Fibroblast of lung (primary cell): ENCODE data around the gene SPOCK3. TPM values are rescaled to one million over a fixed set of nuclear protein-coding genes. Genes with fewer than 3 reads are reported as not detected.

ENCODE experiments used
- DNase-seq, 2 donors: peaks; one replicate each; pipeline versions ENCODE4 v3.0.0 to v3.0.0-alpha.2; 2010; ENCODE audit warnings: low read depth in 2 of 2
- H2AFZ ChIP-seq: 2 replicates; pipeline ENCODE4 v1.5.1; 2012; ENCODE audit warnings: low read length, control low read depth, inconsistent platforms
- H3K27ac ChIP-seq: 2 replicates; pipeline ENCODE4 v1.5.1; 2011; ENCODE audit warnings: low read length, control low read depth; ENCODE audit not compliant: insufficient read depth
- H3K27me3 ChIP-seq: 2 replicates; pipeline ENCODE4 v1.5.1; 2011; ENCODE audit warnings: mild to moderate bottlenecking, low read length; ENCODE audit not compliant: control insufficient read depth, insufficient read depth
- H3K36me3 ChIP-seq: 2 replicates; pipeline ENCODE4 v1.5.1; 2011; ENCODE audit warnings: low read length; ENCODE audit not compliant: control insufficient read depth, insufficient read depth
- H3K4me1 ChIP-seq: 2 replicates; pipeline ENCODE4 v1.5.1; 2011; ENCODE audit warnings: low read length; ENCODE audit not compliant: control insufficient read depth, insufficient read depth; ENCODE audit errors: extremely low read depth
- H3K4me2 ChIP-seq: 2 replicates; pipeline ENCODE4 v1.5.1; 2011; ENCODE audit warnings: low read length, control low read depth; ENCODE audit not compliant: insufficient read depth; ENCODE audit errors: extremely low read depth
- H3K4me3 ChIP-seq, 4 experiments: fragments of 200-600 bp in 1 of 4; sonication (generic) in 1 of 4; replicated peaks in 1 of 4; 2 replicates each; pipeline ENCODE4 v1.5.1; 2011 to 2016; ENCODE audit warnings: low read length in 4 of 4, low read depth in 3 of 4, mild to moderate bottlenecking in 3 of 4, control low read depth in 2 of 4, inconsistent platforms in 1 of 4, mixed read lengths in 1 of 4; ENCODE audit not compliant: insufficient read depth in 1 of 4; ENCODE audit errors: control extremely low read depth in 1 of 4
- H3K79me2 ChIP-seq: 2 replicates; pipeline ENCODE4 v1.5.1; 2012; ENCODE audit warnings: mild to moderate bottlenecking, low read length, inconsistent platforms; ENCODE audit not compliant: control insufficient read depth, insufficient read depth
- H3K9ac ChIP-seq: 2 replicates; pipeline ENCODE4 v1.5.1; 2011; ENCODE audit warnings: mild to moderate bottlenecking, low read length, control low read depth; ENCODE audit not compliant: insufficient read depth
- H3K9me3 ChIP-seq: 2 replicates; pipeline ENCODE4 v1.5.1; 2012; ENCODE audit warnings: low read depth, low read length; ENCODE audit not compliant: control insufficient read depth, insufficient read depth
- H4K20me1 ChIP-seq: 2 replicates; pipeline ENCODE4 v1.5.1; 2011; ENCODE audit warnings: low read length; ENCODE audit not compliant: control insufficient read depth, insufficient read depth; ENCODE audit errors: extremely low read depth
- EZH2 ChIP-seq: IDR thresholded peaks from 2 replicates; pipeline ENCODE4 v1.5.1; 2012; ENCODE audit warnings: low read length, control low read depth, mild to moderate bottlenecking; ENCODE audit errors: missing control alignments
- polyA plus RNA-seq, 2 donors: library from polyadenylated mRNA; depleted of rRNA in 1 of 2; stranded (reverse) in 1 of 2; unstranded in 1 of 2; fragments of >200 nt; gene quantifications; 2 replicates each; pipeline ENCODE4 v1.2.1, GENCODE V29; 2011 to 2012; ENCODE audit warnings: missing spikeins in 1 of 2
- total RNA-seq: library from RNA; depleted of rRNA; stranded (reverse); fragments of >200 nt; gene quantifications from 2 replicates; pipeline ENCODE4 v1.2.1, GENCODE V29; 2014
- TF ChIP-seq, protein P1 (sequence below), 2 donors: IDR thresholded peaks in 1 of 2; conservative IDR thresholded peaks in 1 of 2; 1 replicate in 1 of 2; 2 replicates in 1 of 2; pipeline ENCODE4 v1.5.1; 2011 to 2012; ENCODE audit warnings: low read length in 2 of 2, control low read depth in 1 of 2, inconsistent platforms in 1 of 2, low read depth in 1 of 2, mild to moderate bottlenecking in 1 of 2

The SPOCK3 gene
- total and polyA plus RNA-seq, 2 donors (not counting 1 experiment from before 2014, with no cell fraction given), result under 0.01 to 0.08 TPM

DNA sequence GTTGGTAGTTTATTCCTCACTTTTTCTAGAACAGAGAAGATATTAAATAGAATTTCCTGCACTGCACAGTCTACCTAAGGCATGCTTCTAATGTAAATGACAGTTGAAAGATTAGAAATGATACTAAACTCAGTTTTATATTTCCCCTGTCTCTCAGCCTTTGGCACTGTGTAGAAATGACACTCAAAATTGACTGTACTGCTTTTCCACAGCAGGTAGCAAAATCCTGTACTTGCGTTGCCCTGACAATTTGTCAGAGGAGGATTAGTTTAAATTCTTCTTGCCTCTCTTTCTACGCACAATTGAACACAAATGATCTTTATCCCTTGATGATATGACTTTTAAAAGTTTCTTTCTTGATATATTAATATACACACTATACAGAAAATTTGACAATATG is 347.6 kb downstream of the SPOCK3 start:
- Histone ChIP-seq H4K20me1 (no peaks in the 10 kb centered on the region), H3K9me3 (no peaks in the 10 kb centered on the region), H3K4me1 (no peaks in the 10 kb centered on the region), H3K4me3 (no peak overlapping the region), H3K27ac (no peak overlapping the region), H3K36me3 (no peaks in the 10 kb centered on the region), H3K79me2 (no peaks in the 10 kb centered on the region), H3K4me2 (no peak overlapping the region), H3K9ac (no peak overlapping the region), H3K27me3 (no peaks in the 10 kb centered on the region), H2AFZ (no peak overlapping the region)
- TF ChIP-seq EZH2, result no peak
- TF ChIP-seq, protein P1, sequence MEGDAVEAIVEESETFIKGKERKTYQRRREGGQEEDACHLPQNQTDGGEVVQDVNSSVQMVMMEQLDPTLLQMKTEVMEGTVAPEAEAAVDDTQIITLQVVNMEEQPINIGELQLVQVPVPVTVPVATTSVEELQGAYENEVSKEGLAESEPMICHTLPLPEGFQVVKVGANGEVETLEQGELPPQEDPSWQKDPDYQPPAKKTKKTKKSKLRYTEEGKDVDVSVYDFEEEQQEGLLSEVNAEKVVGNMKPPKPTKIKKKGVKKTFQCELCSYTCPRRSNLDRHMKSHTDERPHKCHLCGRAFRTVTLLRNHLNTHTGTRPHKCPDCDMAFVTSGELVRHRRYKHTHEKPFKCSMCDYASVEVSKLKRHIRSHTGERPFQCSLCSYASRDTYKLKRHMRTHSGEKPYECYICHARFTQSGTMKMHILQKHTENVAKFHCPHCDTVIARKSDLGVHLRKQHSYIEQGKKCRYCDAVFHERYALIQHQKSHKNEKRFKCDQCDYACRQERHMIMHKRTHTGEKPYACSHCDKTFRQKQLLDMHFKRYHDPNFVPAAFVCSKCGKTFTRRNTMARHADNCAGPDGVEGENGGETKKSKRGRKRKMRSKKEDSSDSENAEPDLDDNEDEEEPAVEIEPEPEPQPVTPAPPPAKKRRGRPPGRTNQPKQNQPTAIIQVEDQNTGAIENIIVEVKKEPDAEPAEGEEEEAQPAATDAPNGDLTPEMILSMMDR (conservative IDR thresholded peaks at IDR 0.05 in 1 of 2, IDR thresholded peaks at IDR 0.05 in 1 of 2; ENCODE audit: low read depth in 1 of 2, low read length in 2 of 2), result no peak
- DNase-seq, result no peak

DNA sequence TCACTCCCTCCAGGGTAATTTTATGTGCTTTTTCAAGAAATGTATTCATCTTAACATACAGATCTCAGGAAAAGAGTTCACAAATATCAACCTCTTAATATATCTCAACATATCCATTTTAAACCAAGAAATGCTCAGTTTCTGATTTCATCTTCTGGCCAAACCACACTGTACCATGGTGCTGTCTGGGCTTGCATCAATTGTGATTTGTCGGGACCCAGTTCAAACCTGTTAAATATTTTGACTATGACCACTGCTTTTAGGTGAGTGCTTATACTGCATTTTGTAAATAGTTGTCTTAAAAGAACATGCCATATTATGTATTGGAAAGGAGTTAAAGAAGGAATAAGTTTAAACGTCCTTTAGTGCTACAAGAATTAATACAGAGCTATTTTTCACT is 352.1 kb downstream of the SPOCK3 start:
- Histone ChIP-seq H3K4me2 (no peak overlapping the region), H3K27me3 (no peaks in the 10 kb centered on the region), H4K20me1 (no peaks in the 10 kb centered on the region), H3K4me3 (no peak overlapping the region), H3K9ac (no peak overlapping the region), H3K79me2 (no peaks in the 10 kb centered on the region), H2AFZ (no peak overlapping the region), H3K9me3 (no peaks in the 10 kb centered on the region), H3K36me3 (no peaks in the 10 kb centered on the region), H3K27ac (no peak overlapping the region), H3K4me1 (no peaks in the 10 kb centered on the region)
- DNase-seq, result no peak
- TF ChIP-seq, protein P1 (conservative IDR thresholded peaks at IDR 0.05 in 1 of 2, IDR thresholded peaks at IDR 0.05 in 1 of 2; ENCODE audit: low read depth in 1 of 2, low read length in 2 of 2), result no peak
- no peak for TF ChIP-seq EZH2

DNA sequence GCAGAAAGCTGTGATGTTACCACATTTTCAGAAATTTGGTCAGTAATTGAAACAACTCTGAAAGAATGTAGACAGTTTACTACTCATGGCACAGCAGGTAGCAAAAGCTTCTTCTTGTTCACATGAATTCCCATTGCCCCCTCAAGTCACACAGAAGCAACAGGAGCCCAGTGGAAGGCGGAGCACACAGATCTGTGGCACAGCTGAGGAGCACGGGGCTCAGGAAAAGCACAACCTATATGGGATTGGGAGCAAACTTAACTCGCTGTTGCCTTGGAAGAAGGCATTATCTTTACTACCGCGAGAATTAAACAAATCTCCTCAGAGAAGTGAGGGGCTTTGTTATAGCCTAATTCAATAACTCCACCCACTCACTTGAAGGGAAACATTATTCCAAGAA is 358.5 kb downstream of the SPOCK3 start:
- Histone ChIP-seq H3K79me2 (no peaks in the 10 kb centered on the region), H3K27me3 (no peaks in the 10 kb centered on the region), H2AFZ (no peak overlapping the region), H3K9me3 (no peaks in the 10 kb centered on the region), H3K27ac (no peak overlapping the region), H3K4me3 (no peak overlapping the region), H3K9ac (no peak overlapping the region), H4K20me1 (no peaks in the 10 kb centered on the region), H3K36me3 (no peaks in the 10 kb centered on the region), H3K4me2 (no peak overlapping the region), H3K4me1 (no peaks in the 10 kb centered on the region)
- TF ChIP-seq, protein P1 (conservative IDR thresholded peaks at IDR 0.05 in 1 of 2, IDR thresholded peaks at IDR 0.05 in 1 of 2; ENCODE audit: low read depth in 1 of 2, low read length in 2 of 2), result no peak
- TF ChIP-seq EZH2, result no peak
- DNase-seq, result no peak
